ENCODE measurements around the gene CDA. TPM values are rescaled to one million over a fixed set of nuclear protein-coding genes. Genes with fewer than 3 reads are reported as not detected.

Gene CDA
- total RNA-seq, 4 donors from 2014 or later: 2.3 to 12.2 (median 5.0) TPM

DNA sequence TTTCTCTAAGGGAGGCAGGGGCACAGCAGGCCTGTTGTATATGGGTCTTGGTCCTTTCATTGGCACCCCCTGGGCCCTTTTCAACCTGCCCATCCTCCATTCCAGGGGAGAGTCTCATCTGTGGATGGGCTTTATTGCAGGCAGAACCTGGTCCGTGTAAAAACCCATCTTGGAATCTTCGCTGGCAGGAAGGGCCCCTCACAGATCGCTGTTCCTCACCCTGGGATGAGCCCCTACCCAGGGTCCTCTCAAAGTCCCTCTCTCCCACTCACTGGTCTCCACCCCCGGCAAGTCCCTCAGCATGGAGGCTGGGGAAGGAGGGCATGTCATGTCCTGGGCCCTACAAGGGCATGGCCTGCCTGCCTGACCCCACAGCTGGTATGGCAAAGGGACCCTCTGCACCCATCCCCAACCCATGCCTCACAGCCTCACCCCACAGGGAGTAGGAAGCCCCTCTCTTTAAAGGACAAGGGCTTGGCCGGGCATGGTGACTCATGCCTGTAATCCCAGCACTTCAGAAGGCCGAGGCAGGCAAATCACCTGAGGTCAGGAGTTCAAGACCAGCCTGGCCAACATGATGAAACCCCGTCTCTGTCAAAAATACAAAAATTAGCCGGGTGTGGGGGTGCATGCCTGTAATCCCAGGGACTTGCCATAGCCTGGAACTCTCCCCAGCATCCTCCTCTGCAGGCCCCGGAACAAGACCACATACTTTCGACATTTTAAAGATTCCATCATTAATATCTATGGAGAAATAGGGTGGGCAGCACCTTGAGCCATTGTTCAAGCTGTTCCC lies 13.2 kb upstream of the CDA start:
- Histone ChIP-seq H3K4me3 (no peak overlapping the region), H3K36me3 (no peaks in the 10 kb centered on the region), H3K9me3 (no peaks in the 10 kb centered on the region), H3K4me1 (no peaks in the 10 kb centered on the region), H3K27me3 (no peaks in the 10 kb centered on the region), H3K27ac (no peak overlapping the region)
- intact Hi-C loops (cut with DNase I; ENCODE audit: low total_unique reads): no loop called here
- TF ChIP-seq POLR2A (IDR thresholded peaks at IDR 0.05): no peak
- TF ChIP-seq, protein P1, sequence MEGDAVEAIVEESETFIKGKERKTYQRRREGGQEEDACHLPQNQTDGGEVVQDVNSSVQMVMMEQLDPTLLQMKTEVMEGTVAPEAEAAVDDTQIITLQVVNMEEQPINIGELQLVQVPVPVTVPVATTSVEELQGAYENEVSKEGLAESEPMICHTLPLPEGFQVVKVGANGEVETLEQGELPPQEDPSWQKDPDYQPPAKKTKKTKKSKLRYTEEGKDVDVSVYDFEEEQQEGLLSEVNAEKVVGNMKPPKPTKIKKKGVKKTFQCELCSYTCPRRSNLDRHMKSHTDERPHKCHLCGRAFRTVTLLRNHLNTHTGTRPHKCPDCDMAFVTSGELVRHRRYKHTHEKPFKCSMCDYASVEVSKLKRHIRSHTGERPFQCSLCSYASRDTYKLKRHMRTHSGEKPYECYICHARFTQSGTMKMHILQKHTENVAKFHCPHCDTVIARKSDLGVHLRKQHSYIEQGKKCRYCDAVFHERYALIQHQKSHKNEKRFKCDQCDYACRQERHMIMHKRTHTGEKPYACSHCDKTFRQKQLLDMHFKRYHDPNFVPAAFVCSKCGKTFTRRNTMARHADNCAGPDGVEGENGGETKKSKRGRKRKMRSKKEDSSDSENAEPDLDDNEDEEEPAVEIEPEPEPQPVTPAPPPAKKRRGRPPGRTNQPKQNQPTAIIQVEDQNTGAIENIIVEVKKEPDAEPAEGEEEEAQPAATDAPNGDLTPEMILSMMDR (IDR thresholded peaks at IDR 0.05): no peak
- DNase-seq: no peak

DNA sequence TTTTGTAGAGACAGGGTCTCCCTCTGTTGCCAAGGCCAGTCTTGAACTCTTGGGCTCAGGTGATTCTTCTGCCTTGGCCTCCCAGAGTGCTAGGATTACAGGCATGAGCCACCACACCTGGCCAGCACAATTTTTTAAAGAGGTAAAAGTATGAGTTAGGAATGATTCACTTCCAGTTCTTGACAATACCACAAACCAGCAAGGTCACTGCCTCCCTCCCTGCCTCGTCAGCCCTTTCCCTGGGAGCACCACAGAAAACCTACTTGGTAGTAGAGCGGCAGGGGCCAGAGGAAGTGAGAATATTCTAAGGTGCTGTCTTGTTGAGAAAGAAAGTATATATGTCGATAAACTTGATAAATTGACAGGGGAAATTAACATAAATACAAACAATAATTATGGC lies 10.8 kb upstream of the CDA start:
- no peak overlapping the region for H3K27ac ChIP-seq
- no peak for TF ChIP-seq POLR2A (IDR thresholded peaks at IDR 0.05)
- TF ChIP-seq, protein P1 (IDR thresholded peaks at IDR 0.05): no peak
- intact Hi-C loops (cut with DNase I; ENCODE audit: low total_unique reads): no loop called here
- no peak overlapping the region for H3K4me3 ChIP-seq
- H3K9me3 ChIP-seq: no peaks in the 10 kb centered on the region
- DNase-seq: no peak
- H3K36me3 ChIP-seq: no peaks in the 10 kb centered on the region
- H3K27me3 ChIP-seq: no peaks in the 10 kb centered on the region
- H3K4me1 ChIP-seq: no peaks in the 10 kb centered on the region

DNA sequence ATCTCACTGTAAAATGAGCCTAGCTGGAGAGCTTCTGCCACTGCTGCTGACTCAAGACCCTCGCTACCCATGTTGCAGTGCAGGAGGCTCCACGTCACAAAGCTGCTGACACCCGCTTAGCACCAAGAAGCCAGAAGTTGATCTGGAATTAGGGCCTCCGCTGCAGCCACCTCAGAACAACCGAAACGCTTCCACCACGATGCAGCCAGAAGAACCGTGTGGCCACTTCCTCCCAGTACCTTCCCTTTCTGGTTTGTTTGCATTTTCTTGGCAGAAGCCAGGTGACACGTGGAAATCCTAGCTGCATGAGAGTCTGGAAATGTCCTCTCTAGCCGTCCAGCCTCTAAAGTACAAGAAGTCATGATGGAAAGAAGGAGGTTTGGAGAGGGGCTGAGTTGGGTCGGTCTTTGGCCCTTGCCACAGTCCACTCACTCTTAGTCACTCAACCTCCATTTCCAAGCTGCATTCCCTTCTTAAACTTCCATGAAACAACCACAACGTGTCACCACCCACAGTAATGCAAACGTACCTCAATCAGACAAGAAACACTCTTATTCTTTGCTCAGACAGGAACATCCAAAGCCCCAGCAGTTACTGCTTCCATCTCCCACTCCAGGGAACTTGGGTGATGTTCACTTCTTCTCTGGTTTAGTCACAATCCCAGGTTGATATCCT lies 10.0 kb upstream of the CDA start:
- intact Hi-C loops (cut with DNase I; ENCODE audit: low total_unique reads): no loop called here
- DNase-seq: no peak
- Histone ChIP-seq H3K4me1 (no peaks in the 10 kb centered on the region), H3K36me3 (no peaks in the 10 kb centered on the region), H3K9me3 (no peaks in the 10 kb centered on the region), H3K27ac (no peak overlapping the region), H3K27me3 (no peaks in the 10 kb centered on the region), H3K4me3 (no peak overlapping the region)
- TF ChIP-seq, protein P1 (IDR thresholded peaks at IDR 0.05): no peak
- TF ChIP-seq POLR2A (IDR thresholded peaks at IDR 0.05): no peak

DNA sequence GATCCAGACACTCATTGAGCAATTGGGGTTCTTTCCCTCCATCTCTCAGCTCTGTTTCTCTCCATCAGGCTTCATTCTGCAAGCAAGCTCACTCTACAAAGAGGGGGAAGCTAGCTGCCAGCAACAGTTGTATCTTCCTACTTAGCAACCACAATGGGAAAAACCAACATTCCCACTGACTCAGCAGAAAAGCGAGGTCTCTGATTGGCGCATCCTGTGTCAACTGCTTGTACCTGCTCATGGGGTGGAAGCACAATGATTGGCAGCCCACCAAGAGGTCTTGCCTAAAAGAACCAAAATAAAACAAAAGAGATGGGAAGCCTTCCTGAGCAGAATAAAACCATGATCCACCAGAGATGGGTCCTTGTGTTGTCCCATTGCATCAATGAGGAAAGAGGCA lies 4.0 kb upstream of the CDA start:
- DNase-seq: no peak
- intact Hi-C loops (cut with DNase I; ENCODE audit: low total_unique reads): no loop called here
- TF ChIP-seq POLR2A (IDR thresholded peaks at IDR 0.05): no peak
- TF ChIP-seq, protein P1 (IDR thresholded peaks at IDR 0.05): no peak
- Histone ChIP-seq H3K4me3 (no peak overlapping the region), H3K36me3 (no peaks in the 10 kb centered on the region), H3K27ac (no peak overlapping the region), H3K9me3 (no peaks in the 10 kb centered on the region), H3K4me1 (peaks cover 0 to 5% of the 10 kb centered on the region in 2 donors), H3K27me3 (no peaks in the 10 kb centered on the region)
